Naive thymus-derived CD4-positive, alpha-beta T cell (primary cell): ENCODE measurements around the gene CTNNA3. TPM values are rescaled to one million over a fixed set of nuclear protein-coding genes. Genes with fewer than 3 reads are reported as not detected.

Source experiments
- ATAC-seq: fragments of 150-1000 bp; cut with Tn5 transposase; 2 replicates; pipeline ENCODE4 v1.10.0; 2021; ENCODE audit warnings: mild to moderate bottlenecking, moderate library complexity
- CTCF ChIA-PET: fragments of 350-600 bp; sonication (Branson Sonifier 250); formaldehyde crosslinking; loops from one replicate; lab custom pipeline; 2021; ENCODE audit warnings: antibody characterized with exemption; lab: Charles Lee
- POLR2A ChIA-PET: fragments of 350-600 bp; sonication (Branson Sonifier 250); formaldehyde crosslinking; loops from one replicate; lab custom pipeline; 2021; ENCODE audit warnings: antibody characterized with exemption, inconsistent platforms; lab: Charles Lee
- DNase-seq, 9 donors: peaks; one replicate each; pipeline versions ENCODE4 v3.0.0 to v3.0.0-alpha.2; 2020 to 2022; ENCODE audit warnings: mixed read lengths in 1 of 9
- H3K27ac ChIP-seq: one replicate; pipeline ENCODE4 v1.7.0; 2013; ENCODE audit warnings: mild to moderate bottlenecking, low read depth, low read length, moderate library complexity
- H3K27me3 ChIP-seq, 2 donors: one replicate each; pipeline ENCODE4 v1.7.0; 2013; ENCODE audit warnings: low read length in 2 of 2, mild to moderate bottlenecking in 2 of 2, moderate library complexity in 2 of 2; ENCODE audit not compliant: control insufficient read depth in 2 of 2, insufficient read depth in 2 of 2
- H3K36me3 ChIP-seq, 3 experiments: 1 replicate in 2 of 3; 2 replicates in 1 of 3; pipeline ENCODE4 v1.7.0; 2013; ENCODE audit warnings: low read length in 3 of 3, mild to moderate bottlenecking in 3 of 3, moderate library complexity in 1 of 3; ENCODE audit not compliant: insufficient read depth in 3 of 3, control insufficient read depth in 2 of 3
- H3K4me1 ChIP-seq, 2 donors: one replicate each; pipeline ENCODE4 v1.7.0; 2013; ENCODE audit warnings: low read length in 2 of 2, mild to moderate bottlenecking in 2 of 2, moderate library complexity in 1 of 2; ENCODE audit not compliant: control insufficient read depth in 2 of 2, insufficient read depth in 2 of 2
- H3K4me3 ChIP-seq: 2 replicates; pipeline ENCODE4 v1.7.0; 2013; ENCODE audit warnings: mild to moderate bottlenecking, low read length
- H3K9me3 ChIP-seq, 3 experiments: 1 replicate in 2 of 3; 2 replicates in 1 of 3; pipeline ENCODE4 v1.7.0; 2013; ENCODE audit warnings: low read length in 3 of 3; ENCODE audit not compliant: control insufficient read depth in 2 of 3
- H3K27ac Mint-ChIP-seq, 9 donors: one replicate each; pipeline ENCODE4 v1.8.0; 2020 to 2022; ENCODE audit warnings: mixed read lengths in 9 of 9, mild to moderate bottlenecking in 8 of 9, moderate library complexity in 5 of 9, inconsistent platforms in 2 of 9
- H3K27me3 Mint-ChIP-seq, 5 donors: one replicate each; pipeline ENCODE4 v1.8.0; 2021 to 2022; ENCODE audit warnings: mixed read lengths in 5 of 5, mild to moderate bottlenecking in 1 of 5
- H3K36me3 Mint-ChIP-seq, 5 donors: one replicate each; pipeline ENCODE4 v1.8.0; 2020 to 2022; ENCODE audit warnings: mixed read lengths in 5 of 5, mild to moderate bottlenecking in 3 of 5, inconsistent platforms in 1 of 5
- H3K4me1 Mint-ChIP-seq, 7 donors: one replicate each; pipeline ENCODE4 v1.8.0; 2020 to 2022; ENCODE audit warnings: mixed read lengths in 7 of 7, mild to moderate bottlenecking in 3 of 7, inconsistent platforms in 1 of 7
- H3K4me3 Mint-ChIP-seq, 10 donors: one replicate each; pipeline ENCODE4 v1.8.0; 2020 to 2022; ENCODE audit warnings: mild to moderate bottlenecking in 10 of 10, mixed read lengths in 10 of 10, moderate library complexity in 6 of 10, inconsistent platforms in 2 of 10
- H3K9me3 Mint-ChIP-seq, 11 donors: one replicate each; pipeline ENCODE4 v1.8.0; 2020 to 2022; ENCODE audit warnings: mixed read lengths in 11 of 11, mild to moderate bottlenecking in 4 of 11, inconsistent platforms in 1 of 11, moderate library complexity in 1 of 11
- intact Hi-C, 2 donors: fragments of 100-400 bp; cut with micrococcal nuclease; formaldehyde crosslinking; loops; one replicate each; pipeline ENCODE4 v1.15.1; 2023
- polyA plus RNA-seq, 2 donors: library from polyadenylated mRNA; unstranded; fragments of 300-500 nt; fragmentation: Illumina TruSeq; gene quantifications; one replicate each; pipeline ENCODE4 v1.2.3, GENCODE V29; 2021
- total RNA-seq, 6 experiments: library from RNA in 5 of 6; stranded (reverse) in 5 of 6; gene quantifications; 1 replicate in 5 of 6; 2 replicates in 1 of 6; pipeline ENCODE4 v1.2.3 and lab custom pipeline; 2021 to 2026

CTNNA3 gene
- total and polyA plus RNA-seq, 7 experiments from 2014 or later: 0.43 to 0.84 (median 0.71) TPM; not detected in 2

DNA sequence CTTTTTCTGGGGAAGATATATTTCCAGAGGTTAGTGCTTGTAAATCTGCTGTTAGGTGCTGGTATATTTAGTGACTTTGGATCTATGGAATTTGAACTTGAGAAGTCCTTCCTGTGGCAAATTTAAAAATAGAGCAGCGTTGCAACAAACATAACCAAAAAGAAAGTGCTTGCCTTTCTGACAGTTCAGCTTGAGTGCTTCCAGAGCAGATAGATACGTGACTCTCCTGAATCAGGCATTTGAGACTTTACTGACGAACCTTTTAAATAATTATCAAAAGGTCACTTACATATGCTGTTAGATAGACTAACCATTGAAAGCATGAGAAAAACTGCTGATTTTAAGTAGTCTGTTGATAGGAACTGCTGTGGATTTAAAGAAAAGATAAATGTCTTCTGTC, 1157.6 kb downstream of the CTNNA3 start:
- H3K36me3 Mint-ChIP-seq: no peaks in the 10 kb centered on the region

DNA sequence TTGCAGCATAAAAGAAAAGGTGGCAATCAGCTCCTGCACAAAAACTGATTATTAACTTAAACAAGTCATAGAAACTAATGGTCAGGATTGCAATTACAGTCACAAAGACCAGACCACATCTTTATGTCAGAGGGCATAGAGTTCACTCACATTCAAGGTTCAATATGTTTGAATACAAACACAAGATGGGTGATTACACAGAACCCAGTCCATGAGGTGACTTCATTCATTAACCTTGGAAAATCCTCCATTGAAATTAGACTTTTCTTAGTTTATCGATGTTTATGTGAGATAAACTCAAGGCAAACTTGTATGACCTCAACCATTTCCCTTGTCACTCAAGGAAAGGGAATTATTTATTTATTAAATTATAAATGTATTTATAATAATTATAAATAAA, 1158.8 kb downstream of the CTNNA3 start:
- Mint-ChIP-seq H3K36me3 (no peaks in the 10 kb centered on the region), H3K27me3 (no peaks in the 10 kb centered on the region), H3K4me1 (no peaks in the 10 kb centered on the region), H3K9me3 (peaks cover 0 to 20% (median 4%) of the 10 kb centered on the region in 11 donors), H3K4me3 (no peak overlapping the region), H3K27ac (no peak overlapping the region)
- ATAC-seq (no peak), DNase-seq (no peak)
- CTCF ChIA-PET: no interaction called here
- Histone ChIP-seq H3K4me3 (no peak overlapping the region), H3K4me1 (no peaks in the 10 kb centered on the region), H3K9me3 (no peaks in the 10 kb centered on the region), H3K27ac (no peak overlapping the region), H3K27me3 (no peaks in the 10 kb centered on the region), H3K36me3 (no peaks in the 10 kb centered on the region)
- intact Hi-C loops: no loop called here
- POLR2A ChIA-PET: no interaction called here

More for the DNA sequence above, 1157.6 kb downstream of the CTNNA3 start:
- no peak overlapping the region for H3K27ac ChIP-seq
- POLR2A ChIA-PET: no interaction called here
- H3K4me1 ChIP-seq: no peaks in the 10 kb centered on the region
- H3K27me3 Mint-ChIP-seq: no peaks in the 10 kb centered on the region
- H3K27me3 ChIP-seq: no peaks in the 10 kb centered on the region
- no peak overlapping the region for H3K27ac Mint-ChIP-seq
- CTCF ChIA-PET: no interaction called here
- H3K9me3 Mint-ChIP-seq: peaks cover 0 to 20% (median 4%) of the 10 kb centered on the region in 11 donors
- H3K9me3 ChIP-seq: no peaks in the 10 kb centered on the region
- ATAC-seq: no peak
- intact Hi-C loops: no loop called here
- no peaks in the 10 kb centered on the region for H3K36me3 ChIP-seq
- DNase-seq: no peak
- no peak overlapping the region for H3K4me3 Mint-ChIP-seq
- no peak overlapping the region for H3K4me3 ChIP-seq
- no peaks in the 10 kb centered on the region for H3K4me1 Mint-ChIP-seq

DNA sequence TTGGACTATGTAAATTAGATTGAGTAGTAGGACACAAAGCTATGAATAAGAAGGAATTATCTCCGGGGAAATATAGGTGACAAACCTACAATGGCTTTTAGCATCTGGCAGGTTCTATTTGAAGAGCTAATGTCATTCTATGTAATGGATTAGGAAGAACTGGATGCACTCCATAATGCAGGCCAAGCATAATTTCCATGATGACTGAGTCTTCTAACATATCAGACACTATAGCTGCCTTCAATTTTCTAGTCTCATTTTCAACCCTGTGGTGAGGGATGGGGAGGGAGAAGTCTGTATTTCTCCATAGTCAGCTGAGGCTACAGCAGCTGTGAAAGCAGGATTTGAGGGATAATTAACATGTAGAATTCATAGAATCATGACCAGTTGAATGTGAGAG, 1160.6 kb downstream of the CTNNA3 start:
- H3K27ac Mint-ChIP-seq: no peak overlapping the region
- no peaks in the 10 kb centered on the region for H3K27me3 Mint-ChIP-seq
- Histone ChIP-seq H3K27ac (no peak overlapping the region), H3K9me3 (no peaks in the 10 kb centered on the region), H3K27me3 (no peaks in the 10 kb centered on the region), H3K4me3 (no peak overlapping the region), H3K4me1 (no peaks in the 10 kb centered on the region), H3K36me3 (no peaks in the 10 kb centered on the region)
- H3K4me1 Mint-ChIP-seq: no peaks in the 10 kb centered on the region
- DNase-seq (no peak), ATAC-seq (no peak)
- intact Hi-C loops: no loop called here
- no peak overlapping the region for H3K4me3 Mint-ChIP-seq
- peaks cover 0 to 15% (median 2%) of the 10 kb centered on the region in 11 donors for H3K9me3 Mint-ChIP-seq
- CTCF ChIA-PET: no interaction called here
- POLR2A ChIA-PET: no interaction called here
- no peaks in the 10 kb centered on the region for H3K36me3 Mint-ChIP-seq

DNA sequence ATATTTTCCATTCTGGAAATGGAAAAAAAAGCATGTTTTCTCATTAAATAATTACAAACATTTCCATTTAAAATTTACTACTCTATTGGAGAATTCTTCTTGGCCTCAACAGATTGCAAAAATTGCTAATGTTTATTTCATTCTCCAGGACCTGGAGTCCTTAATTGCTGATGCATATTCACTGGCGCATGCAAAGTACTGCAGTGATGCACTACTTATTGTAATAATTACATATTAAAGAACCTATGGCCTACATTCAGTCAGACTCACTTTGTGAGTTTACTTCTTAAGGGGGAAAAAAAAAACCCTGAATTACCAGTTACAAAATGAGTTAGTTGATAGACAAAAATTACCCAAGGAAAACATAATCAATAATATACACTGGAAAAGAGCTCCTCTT, 1161.1 kb downstream of the CTNNA3 start:
- Histone ChIP-seq H3K9me3 (no peaks in the 10 kb centered on the region), H3K4me3 (no peak overlapping the region), H3K4me1 (no peaks in the 10 kb centered on the region), H3K27me3 (no peaks in the 10 kb centered on the region), H3K27ac (no peak overlapping the region), H3K36me3 (no peaks in the 10 kb centered on the region)
- no peaks in the 10 kb centered on the region for H3K27me3 Mint-ChIP-seq
- no peaks in the 10 kb centered on the region for H3K36me3 Mint-ChIP-seq
- intact Hi-C loops: no loop called here
- CTCF ChIA-PET: no interaction called here
- POLR2A ChIA-PET: no interaction called here
- H3K27ac Mint-ChIP-seq: no peak overlapping the region
- no peak overlapping the region for H3K4me3 Mint-ChIP-seq
- no peak for ATAC-seq
- peaks cover 0 to 15% (median 2%) of the 10 kb centered on the region in 11 donors for H3K9me3 Mint-ChIP-seq
- H3K4me1 Mint-ChIP-seq: no peaks in the 10 kb centered on the region
- no peak for DNase-seq

DNA sequence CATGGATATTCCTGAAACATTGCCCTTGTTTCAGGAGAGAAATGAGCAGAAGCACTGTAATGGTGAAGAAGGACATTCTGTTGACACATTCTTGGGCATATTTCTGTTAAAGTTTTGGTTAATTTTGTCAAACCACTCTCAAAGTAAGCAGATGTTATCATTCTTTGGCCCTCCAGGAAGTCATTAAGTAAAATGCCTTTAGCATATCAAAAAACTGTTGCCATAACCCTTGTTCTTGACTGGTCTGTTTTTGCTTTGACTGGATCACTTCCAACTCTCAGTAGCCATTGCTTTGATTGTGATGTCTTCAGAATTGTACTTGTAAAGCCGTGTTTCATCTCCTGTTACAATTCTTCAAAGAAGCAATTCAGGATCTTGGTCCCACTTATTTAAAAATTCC, 1174.5 kb downstream of the CTNNA3 start:
- POLR2A ChIA-PET: no interaction called here
- no peaks in the 10 kb centered on the region for H3K4me1 ChIP-seq
- H3K36me3 Mint-ChIP-seq: no peaks in the 10 kb centered on the region
- H3K9me3 Mint-ChIP-seq: peaks cover 0 to 22% (median 2%) of the 10 kb centered on the region in 11 donors
- H3K27ac Mint-ChIP-seq: no peak overlapping the region
- peaks cover 0 to 1% (median 0%) of the 10 kb centered on the region in 7 donors for H3K4me1 Mint-ChIP-seq
- no peak overlapping the region for H3K27ac ChIP-seq
- H3K27me3 Mint-ChIP-seq: no peaks in the 10 kb centered on the region
- CTCF ChIA-PET: no interaction called here
- ATAC-seq: no peak
- no peaks in the 10 kb centered on the region for H3K9me3 ChIP-seq
- H3K4me3 Mint-ChIP-seq: no peak overlapping the region
- intact Hi-C loops: no loop called here
- no peak overlapping the region for H3K4me3 ChIP-seq
- no peak for DNase-seq
- no peaks in the 10 kb centered on the region for H3K27me3 ChIP-seq
- no peaks in the 10 kb centered on the region for H3K36me3 ChIP-seq

DNA sequence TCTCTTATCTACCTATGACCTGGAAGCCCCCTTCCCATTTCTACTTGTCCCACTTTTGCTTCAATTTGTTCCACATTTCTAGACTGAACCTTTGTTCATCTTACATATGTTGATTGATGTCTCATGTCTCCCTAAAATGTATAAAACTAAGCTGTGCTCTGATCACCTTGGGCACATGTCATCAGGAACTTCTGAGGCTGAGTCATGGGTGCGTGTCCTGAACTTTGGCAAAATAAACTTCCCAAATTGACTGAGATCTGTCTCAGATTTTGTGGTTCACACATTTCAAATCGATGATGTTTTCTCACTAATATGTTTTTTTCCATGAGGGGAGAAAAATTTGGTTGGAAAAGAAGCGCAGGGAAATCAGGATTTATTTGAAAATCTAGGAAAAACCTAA, 1176.4 kb downstream of the CTNNA3 start:
- DNase-seq: no peak
- H3K4me3 ChIP-seq: no peak overlapping the region
- Mint-ChIP-seq H3K4me3 (no peak overlapping the region), H3K36me3 (no peaks in the 10 kb centered on the region), H3K4me1 (peaks cover 0 to 1% (median 0%) of the 10 kb centered on the region in 7 donors), H3K27ac (no peak overlapping the region), H3K27me3 (no peaks in the 10 kb centered on the region), H3K9me3 (peaks cover 0 to 21% (median 2%) of the 10 kb centered on the region in 11 donors)
- no peak for ATAC-seq
- intact Hi-C loops: no loop called here
- ChIA-PET POLR2A (no interaction called here), CTCF (no interaction called here)
- no peaks in the 10 kb centered on the region for H3K9me3 ChIP-seq
- H3K36me3 ChIP-seq: no peaks in the 10 kb centered on the region
- no peaks in the 10 kb centered on the region for H3K4me1 ChIP-seq
- no peaks in the 10 kb centered on the region for H3K27me3 ChIP-seq
- H3K27ac ChIP-seq: no peak overlapping the region

DNA sequence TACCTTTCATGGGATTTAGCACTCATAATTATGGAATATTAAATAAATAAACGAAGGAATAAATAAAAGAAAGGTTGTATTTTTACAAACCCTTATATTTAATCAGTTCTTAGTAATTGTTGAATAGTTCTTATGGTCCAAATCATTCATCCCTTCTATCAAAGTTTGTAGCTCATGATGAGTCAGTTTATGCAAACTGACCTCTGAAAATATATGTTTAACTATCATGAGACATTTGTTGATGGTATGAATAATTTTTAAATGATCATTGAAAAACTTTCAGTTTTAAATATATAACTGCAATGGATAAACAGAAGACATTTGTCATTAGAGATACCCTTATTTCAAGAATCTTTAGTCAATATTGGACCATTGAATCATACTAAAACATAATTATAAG, 1181.3 kb downstream of the CTNNA3 start:
- Mint-ChIP-seq H3K4me3 (no peak overlapping the region), H3K27ac (no peak overlapping the region), H3K27me3 (no peaks in the 10 kb centered on the region), H3K36me3 (no peaks in the 10 kb centered on the region), H3K9me3 (peaks cover 0 to 15% (median 0%) of the 10 kb centered on the region in 11 donors), H3K4me1 (no peaks in the 10 kb centered on the region)
- intact Hi-C loops: no loop called here
- no peaks in the 10 kb centered on the region for H3K9me3 ChIP-seq
- H3K27ac ChIP-seq: no peak overlapping the region
- CTCF ChIA-PET: no interaction called here
- no peaks in the 10 kb centered on the region for H3K36me3 ChIP-seq
- POLR2A ChIA-PET: no interaction called here
- ATAC-seq (no peak), DNase-seq (no peak)
- no peaks in the 10 kb centered on the region for H3K4me1 ChIP-seq
- no peak overlapping the region for H3K4me3 ChIP-seq
- no peaks in the 10 kb centered on the region for H3K27me3 ChIP-seq
